Measurements from ENCODE around the gene FBXW8.

Gene FBXW8

GRCh38 chr12:117011988-117012805, 101.4 kb downstream of the FBXW8 start:
- no peak overlapping the region for H3K4me3 ChIP-seq (ENCODE audit: low read depth, low read length)
- DNase-seq (ENCODE audit: low read depth) = no peak
- no peak for TF ChIP-seq CTCF (IDR thresholded peaks at IDR 0.05; ENCODE audit: insufficient read depth, low read depth, low read length, missing control alignments)

GRCh38 chr12:117013726-117014125, 103.0 kb downstream of the FBXW8 start:
- no peak for TF ChIP-seq CTCF (IDR thresholded peaks at IDR 0.05; ENCODE audit: insufficient read depth, low read depth, low read length, missing control alignments)

GRCh38 chr12:117014342-117014887, 103.7 kb downstream of the FBXW8 start:
- DNase-seq (ENCODE audit: low read depth) = no peak
- no peak for TF ChIP-seq CTCF (IDR thresholded peaks at IDR 0.05; ENCODE audit: insufficient read depth, low read depth, low read length, missing control alignments)

More at GRCh38 chr12:117013726-117014125, 103.0 kb downstream of the FBXW8 start:
- no peak overlapping the region for H3K4me3 ChIP-seq (ENCODE audit: low read depth, low read length)
- DNase-seq (ENCODE audit: low read depth) = no peak

GRCh38 chr12:117015811-117016210, 105.1 kb downstream of the FBXW8 start:
- no peak for DNase-seq (ENCODE audit: low read depth)
- no peak overlapping the region for H3K4me3 ChIP-seq (ENCODE audit: low read depth, low read length)
- TF ChIP-seq CTCF (IDR thresholded peaks at IDR 0.05; ENCODE audit: insufficient read depth, low read depth, low read length, missing control alignments) = no peak

More at GRCh38 chr12:117014342-117014887, 103.7 kb downstream of the FBXW8 start:
- no peak overlapping the region for H3K4me3 ChIP-seq (ENCODE audit: low read depth, low read length)

GRCh38 chr12:117017807-117018206, 107.1 kb downstream of the FBXW8 start:
- H3K4me3 ChIP-seq (ENCODE audit: low read depth, low read length) = no peak overlapping the region
- TF ChIP-seq CTCF (IDR thresholded peaks at IDR 0.05; ENCODE audit: insufficient read depth, low read depth, low read length, missing control alignments) = no peak
- no peak for DNase-seq (ENCODE audit: low read depth)

- no peak overlapping the region for H3K4me3 ChIP-seq (ENCODE audit: low read depth, low read length)
- DNase-seq (ENCODE audit: low read depth) = no peak
- TF ChIP-seq CTCF (IDR thresholded peaks at IDR 0.05; ENCODE audit: insufficient read depth, low read depth, low read length, missing control alignments) = no peak
Measured at GRCh38 chr12:117018276-117018675, 107.5 kb downstream of the FBXW8 start.

All from GM12865 (cell line).